Breast epithelium (tissue), 3 donors: ENCODE data around the gene ZIC2.

Source experiments
- POLR2A ChIP-seq: fragments of 450-650 bp; IDR thresholded peaks from one replicate; pipeline ENCODE4 v1.6.1; 2016; ENCODE audit warnings: antibody characterized with exemption, mild to moderate bottlenecking, moderate library complexity
- POLR2AphosphoS5 ChIP-seq, 3 donors: sonication (generic); formaldehyde crosslinking; IDR thresholded peaks; one replicate each; pipeline ENCODE4 v1.6.1; 2017; ENCODE audit warnings: antibody characterized with exemption in 3 of 3

DNA sequence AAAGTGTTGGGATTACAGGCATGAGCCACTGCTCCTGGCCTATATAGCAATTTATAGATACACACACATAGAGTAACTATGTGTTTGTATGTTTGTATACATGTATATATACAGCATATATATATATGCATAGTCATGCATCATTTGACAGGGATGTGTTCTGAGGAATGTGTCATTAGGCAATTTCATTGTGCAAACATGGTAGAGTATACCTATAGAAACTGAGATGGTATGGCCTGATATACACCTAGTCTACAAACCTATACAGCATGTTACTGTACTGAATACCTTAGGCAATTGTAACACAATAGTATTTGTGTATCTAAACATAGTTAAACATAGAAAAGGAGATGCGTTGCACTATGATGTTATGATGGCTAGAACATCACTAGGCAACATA, 54.4 kb downstream of the ZIC2 start:
- TF ChIP-seq POLR2A (no peak), POLR2AphosphoS5 (IDR thresholded peaks at IDR 0.05) (no peak)
